ENCODE measurements around the gene RBL2.

DNA sequence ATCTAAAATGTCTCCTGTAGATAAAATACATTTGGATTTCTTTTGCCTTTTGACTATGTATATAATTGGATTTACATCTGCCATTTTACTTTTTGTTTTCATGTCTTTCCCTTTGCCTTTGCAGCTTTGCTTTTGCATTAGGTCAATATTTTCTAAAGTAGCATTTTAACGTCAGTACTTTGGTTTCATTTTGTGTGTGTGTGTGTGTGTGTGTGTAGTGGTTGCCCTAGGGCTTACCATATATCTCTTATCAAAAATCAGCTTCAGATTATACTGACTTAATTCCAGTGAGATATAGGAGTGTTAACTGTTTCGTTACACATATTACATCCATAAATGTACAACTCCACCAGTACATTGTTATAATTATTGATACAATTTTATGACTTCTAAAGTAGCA, 42.6 kb downstream of the RBL2 start:
- TF ChIP-seq POLR2A (IDR thresholded peaks at IDR 0.05) (no peak), POLR2AphosphoS5 (IDR thresholded peaks at IDR 0.05) (no peak)
